ENCODE measurements around the gene PIEZO1.

DNA sequence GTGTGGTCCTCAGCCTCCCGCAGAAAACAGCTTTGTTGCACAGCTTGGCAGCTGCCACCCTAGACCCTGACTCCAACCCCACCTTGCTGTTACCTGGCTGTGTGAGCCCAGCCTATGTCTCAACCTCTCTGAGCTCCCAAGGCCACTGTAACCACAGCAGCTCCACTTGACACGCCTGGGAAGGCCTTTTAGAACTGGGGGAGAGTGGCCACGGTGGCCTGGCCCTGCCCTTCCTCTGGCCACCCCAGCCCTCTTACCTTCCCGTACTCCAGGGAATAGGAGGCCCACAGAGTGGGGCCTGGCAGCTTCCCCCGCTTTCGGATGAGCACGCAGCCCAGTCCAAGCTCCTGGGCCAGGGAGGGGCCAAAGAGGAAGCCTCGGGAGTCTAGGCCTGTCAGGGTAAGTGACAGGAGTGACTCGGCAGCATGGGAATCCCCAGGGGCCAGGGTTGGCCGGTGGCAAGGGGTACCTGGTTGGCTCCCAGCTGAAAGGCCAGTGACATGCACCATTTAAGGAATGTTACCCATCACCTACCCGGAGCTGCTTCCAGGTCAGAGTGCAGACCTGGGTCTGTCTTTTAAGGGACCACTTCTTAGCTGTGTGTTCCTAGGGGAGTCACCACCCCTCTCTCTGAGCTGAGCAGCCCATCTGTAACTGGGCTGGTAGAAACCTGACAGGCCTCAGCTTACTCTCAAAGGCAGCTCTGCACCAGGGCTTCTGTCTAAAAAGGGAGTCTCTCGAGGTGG lies 25.3 kb upstream of the PIEZO1 start:
- TF ChIP-seq POLR2A (IDR thresholded peaks at IDR 0.05) = no peak
- TF ChIP-seq, protein P1, sequence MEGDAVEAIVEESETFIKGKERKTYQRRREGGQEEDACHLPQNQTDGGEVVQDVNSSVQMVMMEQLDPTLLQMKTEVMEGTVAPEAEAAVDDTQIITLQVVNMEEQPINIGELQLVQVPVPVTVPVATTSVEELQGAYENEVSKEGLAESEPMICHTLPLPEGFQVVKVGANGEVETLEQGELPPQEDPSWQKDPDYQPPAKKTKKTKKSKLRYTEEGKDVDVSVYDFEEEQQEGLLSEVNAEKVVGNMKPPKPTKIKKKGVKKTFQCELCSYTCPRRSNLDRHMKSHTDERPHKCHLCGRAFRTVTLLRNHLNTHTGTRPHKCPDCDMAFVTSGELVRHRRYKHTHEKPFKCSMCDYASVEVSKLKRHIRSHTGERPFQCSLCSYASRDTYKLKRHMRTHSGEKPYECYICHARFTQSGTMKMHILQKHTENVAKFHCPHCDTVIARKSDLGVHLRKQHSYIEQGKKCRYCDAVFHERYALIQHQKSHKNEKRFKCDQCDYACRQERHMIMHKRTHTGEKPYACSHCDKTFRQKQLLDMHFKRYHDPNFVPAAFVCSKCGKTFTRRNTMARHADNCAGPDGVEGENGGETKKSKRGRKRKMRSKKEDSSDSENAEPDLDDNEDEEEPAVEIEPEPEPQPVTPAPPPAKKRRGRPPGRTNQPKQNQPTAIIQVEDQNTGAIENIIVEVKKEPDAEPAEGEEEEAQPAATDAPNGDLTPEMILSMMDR (IDR thresholded peaks at IDR 0.05) = no peak
